K562 (cell line): Measurements from ENCODE around the gene PRLHR. TPM values are rescaled to one million over a fixed set of nuclear protein-coding genes. Genes with fewer than 3 reads are reported as not detected.

Source experiments
- ATAC-seq: fragments of 200-7000 bp; cut with Tn5 transposase; 3 replicates; pipeline ENCODE4 v1.9.1; 2020; ENCODE audit warnings: moderate library complexity
- BruUV-seq: library from RNA; stranded (reverse); fragments of 400-500 nt; replicated peaks from 2 replicates; lab custom pipeline; 2021; lab: Mats Ljungman, UMichigan
- CTCF ChIA-PET: fragments of 300-600 bp; formaldehyde crosslinking; extraction: SDS; loops from one replicate; lab custom pipeline; 2021; ENCODE audit warnings: low intra/inter-chr PET ratio; lab: Yijun Ruan, JAX
- POLR2A ChIA-PET: fragments of 300-600, 350-650 bp; sonication (Branson Sonifier 250); formaldehyde crosslinking; extraction: SDS; loops from one replicate; lab custom pipeline; 2021; ENCODE audit warnings: antibody characterized with exemption, inconsistent platforms; lab: Yijun Ruan, JAX
- DNase-seq, 4 experiments: peaks; one replicate each; pipeline versions ENCODE4 v3.0.0 to v3.0.0-alpha.2; 2011 to 2018; ENCODE audit warnings: low spot score in 3 of 4, mixed read lengths in 3 of 4; ENCODE audit errors: extremely low read depth in 1 of 4
- FAIRE-seq: peaks from 2 replicates; lab custom pipeline; 2011; peaks lifted over from hg19 to GRCh38; lab: Jason Lieb, UNC
- H2AFZ ChIP-seq: 2 replicates; pipeline ENCODE4 v1.6.0; 2011; ENCODE audit warnings: low read depth, low read length, control low read depth, inconsistent platforms
- H3K27ac ChIP-seq: fragments of 200-600 bp; 3 replicates; pipeline ENCODE4 v1.8.0; 2011; ENCODE audit warnings: low read depth, mild to moderate bottlenecking, control low read depth, inconsistent platforms, low read length, moderate library complexity, mixed read lengths; ENCODE audit errors: extremely low read depth
- H3K27me3 ChIP-seq, 2 experiments: fragments of 300-600 bp in 1 of 2; 2 replicates in 1 of 2; 3 replicates in 1 of 2; pipeline versions ENCODE4 v1.6.0 to v1.8.0; 2011; ENCODE audit warnings: inconsistent platforms in 2 of 2, low read length in 2 of 2, mild to moderate bottlenecking in 1 of 2, mixed read lengths in 1 of 2, moderate library complexity in 1 of 2; ENCODE audit not compliant: control insufficient read depth in 2 of 2, insufficient read depth in 2 of 2
- H3K36me3 ChIP-seq: fragments of 300-600 bp; 3 replicates; pipeline ENCODE4 v1.8.0; 2011; ENCODE audit warnings: mild to moderate bottlenecking, low read length, inconsistent platforms; ENCODE audit not compliant: control insufficient read depth, insufficient read depth
- H3K4me1 ChIP-seq, 2 experiments: fragments of 200-600 bp in 1 of 2; replicated peaks in 1 of 2; 2 replicates in 1 of 2; 3 replicates in 1 of 2; pipeline versions ENCODE4 v1.5.1 to v1.8.0; 2011; ENCODE audit warnings: inconsistent platforms in 2 of 2, low read length in 2 of 2, mild to moderate bottlenecking in 1 of 2, mixed read lengths in 1 of 2, moderate library complexity in 1 of 2; ENCODE audit not compliant: control insufficient read depth in 2 of 2, insufficient read depth in 2 of 2
- H3K4me2 ChIP-seq: 2 replicates; pipeline ENCODE4 v1.6.1; 2011; ENCODE audit warnings: low read length, control low read depth, inconsistent platforms, mixed read lengths; ENCODE audit not compliant: insufficient read depth
- H3K4me3 ChIP-seq: fragments of 200-600 bp; sonication (generic), shearing (Covaris generic); 2 replicates; pipeline ENCODE4 v1.5.1; 2016; ENCODE audit warnings: control low read depth, inconsistent platforms
- H3K79me2 ChIP-seq: fragments of 200-600 bp; 3 replicates; pipeline ENCODE4 v1.8.0; 2011; ENCODE audit warnings: low read length, inconsistent platforms; ENCODE audit not compliant: control insufficient read depth, insufficient read depth
- H3K9ac ChIP-seq, 2 experiments: 2 replicates each; pipeline versions ENCODE4 v1.6.0 to v1.6.1; 2011; ENCODE audit warnings: low read depth in 2 of 2, low read length in 2 of 2, control low read depth in 1 of 2, inconsistent platforms in 1 of 2, mild to moderate bottlenecking in 1 of 2, mixed read lengths in 1 of 2; ENCODE audit not compliant: insufficient read depth in 1 of 2
- H3K9me1 ChIP-seq: one replicate; pipeline ENCODE4 v1.6.0; 2011; ENCODE audit warnings: inconsistent platforms, mild to moderate bottlenecking, low read length, moderate library complexity; ENCODE audit not compliant: control insufficient read depth, insufficient read depth
- H3K9me3 ChIP-seq: replicated peaks from 2 replicates; pipeline ENCODE4 v1.5.1; 2011; ENCODE audit warnings: low read depth, low read length, inconsistent platforms; ENCODE audit not compliant: control insufficient read depth, insufficient read depth
- H4K20me1 ChIP-seq: replicated peaks from 2 replicates; pipeline ENCODE4 v1.6.1; 2011; ENCODE audit warnings: low read length, inconsistent platforms, mixed read lengths; ENCODE audit not compliant: control insufficient read depth, insufficient read depth
- DEAF1 ChIP-seq: fragments of 450-650 bp; formaldehyde crosslinking; IDR thresholded peaks from 2 replicates; pipeline ENCODE4 v1.4.0; 2020; ENCODE audit warnings: mild to moderate bottlenecking, moderate library complexity
- GATA2 ChIP-seq: sonication (generic); formaldehyde crosslinking; IDR thresholded peaks from 2 replicates; pipeline ENCODE4 v1.4.0; 2020; ENCODE audit warnings: mild to moderate bottlenecking, missing genetic modification reagents
- MAFK ChIP-seq: IDR thresholded peaks from 2 replicates; pipeline ENCODE4 v1.6.1; 2011; ENCODE audit warnings: low read length, improper control_type of control experiment
- MAX ChIP-seq: sonication (generic); formaldehyde crosslinking; IDR thresholded peaks from 2 replicates; pipeline ENCODE4 v1.9.0; 2022; ENCODE audit warnings: mild to moderate bottlenecking, missing genetic modification reagents
- MCM7 ChIP-seq, 2 experiments: fragments of 450-650 bp; IDR thresholded peaks; 2 replicates each; pipeline ENCODE4 v1.6.1; 2016 to 2018
- SMC3 ChIP-seq: conservative IDR thresholded peaks from 2 replicates; pipeline ENCODE4 v1.6.1; 2011; ENCODE audit warnings: low read depth, low read length, improper control_type of control experiment; ENCODE audit not compliant: insufficient read depth
- TAF9B ChIP-seq: fragments of 450-650 bp; IDR thresholded peaks from 2 replicates; pipeline ENCODE4 v1.6.1; 2018; ENCODE audit warnings: mild to moderate bottlenecking; ENCODE audit not compliant: partially characterized antibody
- THRAP3 ChIP-seq: fragments of 450-650 bp; IDR thresholded peaks from 2 replicates; pipeline ENCODE4 v1.6.1; 2016; ENCODE audit warnings: mild to moderate bottlenecking, inconsistent platforms, borderline replicate concordance
- ZNF436 ChIP-seq: fragments of 250-450, 450-650 bp; sonication (Bioruptor Pico); formaldehyde crosslinking; IDR thresholded peaks from 2 replicates; pipeline ENCODE4 v1.7.0; 2020; ENCODE audit warnings: mild to moderate bottlenecking
- WGBS: fragments of 100-300 bp; shearing (Covaris generic); methylation state at CpG from one replicate; pipeline ENCODE4 v1.1.6; 2016; ENCODE audit warnings: low coverage, mixed read lengths; ENCODE audit not compliant: insufficient coverage; ENCODE audit errors: missing lambda C conversion rate; 5-methylcytosine and 5-hydroxymethylcytosine counted together
- in situ Hi-C: fragments of 300-500 bp; cut with MboI; formaldehyde crosslinking; loops from 4 replicates; pipeline ENCODE4 v1.15.0; 2018; ENCODE audit warnings: inconsistent platforms, mixed read lengths
- intact Hi-C: fragments of 100-400 bp; cut with micrococcal nuclease; formaldehyde crosslinking; loops from 2 replicates; pipeline ENCODE4 v1.14.2; 2022
- polyA plus RNA-seq, 8 experiments: library from polyadenylated mRNA; depleted of rRNA in 4 of 8; stranded (reverse) in 5 of 8; unstranded in 3 of 8; fragments of >200 nt; fragmentation: Nextera tagmentation in 2 of 8; fragmentation: Illumina TruSeq in 1 of 8; extraction: Ambion mirVana in 2 of 8; extraction: Trizol in 1 of 8; gene quantifications; 2 replicates each; pipeline versions ENCODE4 v1.2.1 to v1.2.3, GENCODE V29; 2011 to 2014; ENCODE audit warnings: inconsistent platforms in 1 of 8, missing spikeins in 1 of 8
- total RNA-seq, 7 experiments: library from RNA; depleted of rRNA in 6 of 7; stranded (reverse); fragments of >200 nt in 6 of 7; fragmentation: Illumina TruSeq in 2 of 7; extraction: Trizol in 2 of 7; gene quantifications; 2 replicates each; pipeline versions ENCODE4 v1.2.1 to v1.2.3, GENCODE V29; 2011 to 2021; ENCODE audit warnings: low replicate concordance in 1 of 7
- TF ChIP-seq, protein P1 (sequence below): sonication (generic); formaldehyde crosslinking; IDR thresholded peaks from 2 replicates; pipeline ENCODE4 v1.8.0; 2022; ENCODE audit warnings: mild to moderate bottlenecking, missing genetic modification reagents
- TF ChIP-seq, protein P2 (sequence below): fragments of 250-450 bp; sonication (Bioruptor Pico); IDR thresholded peaks from 2 replicates; pipeline ENCODE4 v1.8.0; 2021; ENCODE audit warnings: borderline replicate concordance, mild to moderate bottlenecking, moderate library complexity; ENCODE audit not compliant: poor library complexity, severe bottlenecking
- TF ChIP-seq, protein P3 (sequence below), 3 experiments: IDR thresholded peaks in 2 of 3; conservative IDR thresholded peaks in 1 of 3; 2 replicates each; pipeline ENCODE4 v1.5.1; 2011 to 2012; ENCODE audit warnings: low read length in 3 of 3, mild to moderate bottlenecking in 3 of 3, control low read depth in 2 of 3, improper control_type of control experiment in 1 of 3, inconsistent platforms in 1 of 3, low read depth in 1 of 3, mixed read lengths in 1 of 3, moderate library complexity in 1 of 3; ENCODE audit not compliant: insufficient read depth in 2 of 3

PRLHR gene
- total and polyA plus RNA-seq, 9 of the 15 experiments (the other 6 are each of a cell fraction or from before 2014, with no cell fraction given) = not detected

DNA sequence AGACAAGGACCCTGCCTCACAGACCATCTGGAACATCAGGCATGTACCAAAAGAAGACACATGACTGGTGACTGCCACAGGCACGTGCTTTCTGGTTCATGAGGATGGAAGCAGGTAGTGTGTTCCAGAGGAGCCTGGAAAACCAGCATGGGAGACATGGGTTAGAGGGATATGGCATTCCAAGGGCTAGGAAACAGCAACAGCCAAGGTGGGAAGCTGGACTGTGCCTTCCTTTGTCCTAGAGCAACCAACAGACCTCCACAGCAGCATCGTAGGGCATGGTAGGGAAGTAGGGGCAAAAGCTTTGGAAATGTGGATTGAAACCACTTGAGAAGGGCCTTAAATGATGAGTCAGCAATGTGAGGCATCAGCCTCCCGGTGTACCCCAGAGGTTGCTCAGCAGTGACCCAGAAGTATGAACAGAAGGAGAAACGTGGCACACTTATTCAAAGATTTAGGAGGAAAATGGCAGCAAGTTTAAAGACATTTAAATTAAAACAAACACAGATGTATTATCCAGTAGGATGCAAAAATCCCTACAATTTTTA lies 51.0 kb downstream of the PRLHR start (continued):
- TF ChIP-seq MAFK = peak; percentile 93

DNA sequence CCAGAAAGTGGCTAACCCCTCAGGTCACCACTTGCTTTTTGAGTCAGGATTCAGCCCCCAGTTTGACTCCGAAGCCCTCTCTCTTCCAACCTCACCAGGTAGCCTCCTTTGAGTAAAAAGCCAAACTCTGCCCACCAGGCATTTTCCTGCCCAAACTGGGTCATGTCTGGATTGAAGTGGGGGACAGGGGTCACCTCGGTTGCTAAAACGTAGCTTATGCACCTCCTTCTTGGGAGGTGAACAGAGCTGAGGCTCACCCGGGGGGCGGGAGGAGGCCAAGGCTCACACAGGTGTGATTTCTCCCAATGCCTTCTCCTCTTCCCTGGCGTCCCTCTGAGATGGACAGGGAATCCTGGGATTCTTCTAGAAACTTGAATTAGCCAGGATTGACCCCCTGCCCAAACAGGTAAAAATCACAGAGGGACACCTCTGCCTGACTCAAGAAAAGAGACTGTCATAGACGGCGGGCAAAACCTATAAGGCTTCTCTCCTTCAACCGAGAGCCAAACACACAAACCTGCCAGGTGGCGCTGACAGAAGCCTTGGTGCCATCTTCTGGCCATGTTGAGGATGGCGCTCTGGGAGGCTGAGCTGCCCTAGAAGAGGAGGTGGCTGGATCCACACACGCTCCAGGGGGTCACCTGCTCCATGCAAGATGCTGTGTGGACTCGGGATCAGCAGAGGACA lies 51.6 kb downstream of the PRLHR start:
- Histone ChIP-seq H3K4me2 (no peak overlapping the region), H3K9me3 (no peaks in the 10 kb centered on the region), H3K4me3 (no peak overlapping the region), H4K20me1 (no peaks in the 10 kb centered on the region), H3K79me2 (no peaks in the 10 kb centered on the region), H3K36me3 (no peaks in the 10 kb centered on the region), H3K4me1 (no peaks in the 10 kb centered on the region), H2AFZ (no peak overlapping the region), H3K9me1 (no peaks in the 10 kb centered on the region), H3K27me3 (peaks cover 0 to 5% of the 10 kb centered on the region in 2 experiments; a peak in 1 of 5 replicates), H3K27ac (no peak overlapping the region), H3K9ac (no peak overlapping the region)
- intact Hi-C loops (loop anchor here (1.0 to 10.0 kb wide), 2 partner anchors 85 to 229 kb away; no protein-coding TSS in a partner anchor), in situ Hi-C loops (no loop called here)
- ChIA-PET POLR2A (no interaction called here), CTCF (interaction anchor here (0.7 kb wide), 1 partner anchor 1360 kb away, joined by 4 read pairs; no protein-coding TSS in a partner anchor)
- peak; percentile 92 for ATAC-seq
- FAIRE-seq = peak; percentile 74
- peak; percentile 19 to 58 (median 38) for DNase-seq
- WGBS = 7% methylated on average over 10 of the region's 13 CpGs
- BruUV-seq = no TSS peak
- TF ChIP-seq DEAF1 (CRISPR knock-in tag) = peak; percentile 41; the same call in 1 of the 2 replicates
- no peak for TF ChIP-seq ZNF436 (CRISPR knock-in tag)
- TF ChIP-seq, protein P1, sequence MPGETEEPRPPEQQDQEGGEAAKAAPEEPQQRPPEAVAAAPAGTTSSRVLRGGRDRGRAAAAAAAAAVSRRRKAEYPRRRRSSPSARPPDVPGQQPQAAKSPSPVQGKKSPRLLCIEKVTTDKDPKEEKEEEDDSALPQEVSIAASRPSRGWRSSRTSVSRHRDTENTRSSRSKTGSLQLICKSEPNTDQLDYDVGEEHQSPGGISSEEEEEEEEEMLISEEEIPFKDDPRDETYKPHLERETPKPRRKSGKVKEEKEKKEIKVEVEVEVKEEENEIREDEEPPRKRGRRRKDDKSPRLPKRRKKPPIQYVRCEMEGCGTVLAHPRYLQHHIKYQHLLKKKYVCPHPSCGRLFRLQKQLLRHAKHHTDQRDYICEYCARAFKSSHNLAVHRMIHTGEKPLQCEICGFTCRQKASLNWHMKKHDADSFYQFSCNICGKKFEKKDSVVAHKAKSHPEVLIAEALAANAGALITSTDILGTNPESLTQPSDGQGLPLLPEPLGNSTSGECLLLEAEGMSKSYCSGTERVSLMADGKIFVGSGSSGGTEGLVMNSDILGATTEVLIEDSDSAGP = no peak
- TF ChIP-seq MCM7 (IDR thresholded peaks at IDR 0.05) = no peak
- no peak for TF ChIP-seq GATA2 (CRISPR knock-in tag)
- TF ChIP-seq, protein P2, sequence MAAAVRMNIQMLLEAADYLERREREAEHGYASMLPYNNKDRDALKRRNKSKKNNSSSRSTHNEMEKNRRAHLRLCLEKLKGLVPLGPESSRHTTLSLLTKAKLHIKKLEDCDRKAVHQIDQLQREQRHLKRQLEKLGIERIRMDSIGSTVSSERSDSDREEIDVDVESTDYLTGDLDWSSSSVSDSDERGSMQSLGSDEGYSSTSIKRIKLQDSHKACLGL (CRISPR knock-in tag) = no peak
- TF ChIP-seq, protein P3, sequence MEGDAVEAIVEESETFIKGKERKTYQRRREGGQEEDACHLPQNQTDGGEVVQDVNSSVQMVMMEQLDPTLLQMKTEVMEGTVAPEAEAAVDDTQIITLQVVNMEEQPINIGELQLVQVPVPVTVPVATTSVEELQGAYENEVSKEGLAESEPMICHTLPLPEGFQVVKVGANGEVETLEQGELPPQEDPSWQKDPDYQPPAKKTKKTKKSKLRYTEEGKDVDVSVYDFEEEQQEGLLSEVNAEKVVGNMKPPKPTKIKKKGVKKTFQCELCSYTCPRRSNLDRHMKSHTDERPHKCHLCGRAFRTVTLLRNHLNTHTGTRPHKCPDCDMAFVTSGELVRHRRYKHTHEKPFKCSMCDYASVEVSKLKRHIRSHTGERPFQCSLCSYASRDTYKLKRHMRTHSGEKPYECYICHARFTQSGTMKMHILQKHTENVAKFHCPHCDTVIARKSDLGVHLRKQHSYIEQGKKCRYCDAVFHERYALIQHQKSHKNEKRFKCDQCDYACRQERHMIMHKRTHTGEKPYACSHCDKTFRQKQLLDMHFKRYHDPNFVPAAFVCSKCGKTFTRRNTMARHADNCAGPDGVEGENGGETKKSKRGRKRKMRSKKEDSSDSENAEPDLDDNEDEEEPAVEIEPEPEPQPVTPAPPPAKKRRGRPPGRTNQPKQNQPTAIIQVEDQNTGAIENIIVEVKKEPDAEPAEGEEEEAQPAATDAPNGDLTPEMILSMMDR (IDR thresholded peaks at IDR 0.05 in 2 of 3, conservative IDR thresholded peaks at IDR 0.05 in 1 of 3; ENCODE audit: insufficient read depth in 2 of 3, low read depth in 1 of 3, low read length in 3 of 3) = peak; percentile 69 to 86 (median 77)
- TF ChIP-seq THRAP3 = no peak
- TF ChIP-seq TAF9B = no peak
- 0 out of 2 replicates have a peak, but pooled peaks have one; percentile 14 for TF ChIP-seq MAX (CRISPR knock-in tag)
- TF ChIP-seq SMC3 = peak; percentile 42; the same call in 1 of the 2 replicates
